ENCODE results near the gene GGA2.
"Not testable (repeated sequence)": the region's sequence is repeated elsewhere in the genome, so short reads cannot be mapped to it uniquely, and the experiment has no call there.

The GGA2 gene

DNA sequence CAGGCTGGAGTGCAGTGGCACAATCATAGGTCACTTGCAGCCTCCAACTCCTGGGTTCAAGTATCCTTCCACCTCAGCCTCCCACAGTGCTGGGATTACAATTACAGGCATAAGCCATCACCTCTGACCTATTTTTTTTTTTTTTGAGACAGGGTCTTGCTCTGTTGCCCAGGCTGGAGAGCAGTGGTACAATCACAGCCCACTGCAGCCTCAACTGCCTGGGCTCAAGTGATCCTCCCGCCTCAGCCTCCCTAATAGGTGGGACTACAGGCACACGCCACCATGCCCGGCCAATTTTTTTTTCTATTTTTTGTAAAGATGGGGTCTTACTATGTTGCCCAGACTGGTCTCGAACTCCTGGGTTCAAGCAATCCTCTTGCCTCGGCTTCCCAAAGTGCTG, 5.6 kb upstream of the GGA2 start:
- Mint-ChIP-seq H3K9me3 (no peaks in the 10 kb centered on the region), H3K36me3 (peaks cover 19% of the 10 kb centered on the region), H3K4me3 (no peak overlapping the region), H3K4me1 (peaks cover 28% of the 10 kb centered on the region), H3K27ac (peak overlapping the region; percentile 49)
- no peak for DNase-seq (ENCODE audit: low spot score in 2 of 2)
- no peak for ATAC-seq

DNA sequence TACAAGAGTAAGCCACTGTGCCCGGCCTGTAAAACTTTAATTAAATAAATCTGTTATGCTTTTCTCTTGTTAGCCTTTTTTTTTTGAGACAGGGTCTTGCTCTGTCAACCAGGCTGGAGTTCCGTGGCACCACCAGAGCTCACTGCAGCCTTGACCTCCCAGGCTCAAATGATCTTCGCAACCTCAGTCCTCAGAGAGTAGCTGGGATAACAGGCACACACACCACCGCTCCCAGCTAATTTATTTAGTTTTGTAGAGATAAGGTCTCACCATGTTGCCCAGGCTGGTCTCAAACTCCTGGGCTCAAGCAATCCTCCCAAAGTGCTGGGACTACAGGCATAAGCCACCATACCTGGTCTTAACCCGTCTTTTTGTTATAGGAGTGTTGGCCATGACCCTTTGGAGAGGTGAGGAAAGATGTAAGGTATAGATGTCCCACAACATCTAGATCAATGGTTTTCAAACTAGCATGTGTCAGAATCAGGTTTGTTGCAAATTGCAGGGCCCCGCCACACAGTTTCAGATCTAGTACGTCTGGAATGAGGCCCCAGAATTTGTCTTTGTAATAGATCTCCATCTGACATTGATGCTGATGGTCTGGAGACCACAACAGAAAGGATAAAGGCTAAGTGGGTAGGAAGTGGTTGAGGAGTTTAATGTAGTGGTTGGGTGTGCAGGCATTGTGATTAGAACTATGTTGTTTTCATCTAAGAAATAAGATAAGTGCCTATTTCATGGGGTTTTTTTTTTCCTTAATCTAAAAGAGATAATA, 4.3 kb upstream of the GGA2 start:
- Mint-ChIP-seq H3K4me3 (no peak overlapping the region), H3K36me3 (peaks cover 23% of the 10 kb centered on the region), H3K9me3 (no peaks in the 10 kb centered on the region), H3K4me1 (peaks cover 34% of the 10 kb centered on the region), H3K27ac (no peak overlapping the region)
- DNase-seq (ENCODE audit: low spot score in 2 of 2) = no peak
- ATAC-seq = peak; percentile 66

DNA sequence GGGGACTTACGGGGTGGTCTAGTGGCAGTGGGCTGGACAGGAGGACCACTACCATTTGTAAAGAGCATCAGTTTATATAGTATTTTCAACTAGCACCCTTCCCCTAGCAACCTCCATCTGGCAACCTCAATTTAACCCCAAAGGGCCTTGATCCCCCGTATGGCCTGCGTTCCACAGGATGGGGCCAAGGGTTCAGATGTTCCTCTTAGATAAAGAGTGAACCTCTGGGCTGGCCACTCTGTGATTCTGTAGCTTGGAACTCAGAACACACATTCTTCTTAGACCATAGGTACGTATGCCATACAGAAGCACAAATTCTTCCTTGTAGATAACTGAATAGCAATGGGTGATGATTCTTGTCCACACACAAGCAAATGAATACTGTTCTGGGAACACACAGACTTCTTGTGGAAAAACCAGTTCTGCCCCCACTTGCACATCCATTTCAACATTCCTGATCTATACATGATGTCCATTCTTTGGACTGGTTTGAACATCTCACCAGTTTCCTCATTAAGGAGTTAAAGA, 1.9 kb upstream of the GGA2 start:
- Mint-ChIP-seq H3K36me3 (peaks cover 35% of the 10 kb centered on the region), H3K4me1 (peaks cover 45% of the 10 kb centered on the region), H3K4me3 (no peak overlapping the region), H3K27ac (no peak overlapping the region), H3K9me3 (peaks cover 4% of the 10 kb centered on the region)
- ATAC-seq (no peak), DNase-seq (ENCODE audit: low spot score in 2 of 2) (no peak)

DNA sequence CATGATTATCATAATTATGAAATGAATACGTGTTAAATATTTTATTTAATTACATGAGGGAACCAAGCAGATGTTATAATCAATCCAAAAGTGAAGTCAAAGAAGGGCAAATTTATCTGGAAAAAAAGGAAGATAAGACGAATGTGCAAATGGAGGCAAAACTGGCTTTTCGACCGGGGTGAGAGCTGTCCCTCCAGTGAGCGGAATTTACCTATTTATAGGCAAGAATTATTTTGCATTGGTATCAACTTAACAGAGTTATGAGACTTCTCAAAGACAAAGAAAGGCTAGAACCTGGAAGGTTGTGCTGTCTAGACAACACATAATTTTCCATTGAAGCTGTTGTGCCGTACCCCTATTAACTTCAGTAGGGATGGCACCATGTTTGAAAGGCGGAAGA, 1.4 kb upstream of the GGA2 start:
- no peak for ATAC-seq
- Mint-ChIP-seq H3K4me1 (peaks cover 50% of the 10 kb centered on the region), H3K4me3 (peak overlapping the region; percentile 95), H3K36me3 (peaks cover 40% of the 10 kb centered on the region), H3K9me3 (peaks cover 4% of the 10 kb centered on the region), H3K27ac (no peak overlapping the region)
- DNase-seq (ENCODE audit: low spot score in 2 of 2) = no peak

DNA sequence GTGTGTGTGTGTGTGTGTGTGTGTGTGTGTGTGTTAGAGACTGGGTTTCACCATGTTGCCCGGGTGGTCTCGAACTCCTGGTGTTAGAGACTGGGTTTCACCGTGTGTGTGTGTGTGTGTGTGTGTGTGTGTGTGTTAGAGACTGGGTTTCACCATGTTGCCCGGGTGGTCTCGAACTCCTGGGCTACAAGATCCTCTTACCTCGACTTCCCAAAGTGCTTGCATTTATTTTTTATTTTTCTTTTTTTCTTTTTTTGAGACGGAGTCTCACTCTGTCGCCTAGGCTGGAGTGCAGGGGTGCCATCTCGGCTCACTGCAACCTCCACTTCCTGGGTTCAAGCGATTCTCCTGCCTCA, 599 bp upstream of the GGA2 start:
- not testable (repeated sequence) for H3K9me3 Mint-ChIP-seq; ATAC-seq; DNase-seq (ENCODE audit: low spot score in 2 of 2)
- H3K27ac Mint-ChIP-seq = peak overlapping the region; percentile 87
- peak overlapping the region; percentile 95 for H3K4me3 Mint-ChIP-seq
- peaks cover 52% of the 10 kb centered on the region for H3K4me1 Mint-ChIP-seq
- H3K36me3 Mint-ChIP-seq = peaks cover 36% of the 10 kb centered on the region

DNA sequence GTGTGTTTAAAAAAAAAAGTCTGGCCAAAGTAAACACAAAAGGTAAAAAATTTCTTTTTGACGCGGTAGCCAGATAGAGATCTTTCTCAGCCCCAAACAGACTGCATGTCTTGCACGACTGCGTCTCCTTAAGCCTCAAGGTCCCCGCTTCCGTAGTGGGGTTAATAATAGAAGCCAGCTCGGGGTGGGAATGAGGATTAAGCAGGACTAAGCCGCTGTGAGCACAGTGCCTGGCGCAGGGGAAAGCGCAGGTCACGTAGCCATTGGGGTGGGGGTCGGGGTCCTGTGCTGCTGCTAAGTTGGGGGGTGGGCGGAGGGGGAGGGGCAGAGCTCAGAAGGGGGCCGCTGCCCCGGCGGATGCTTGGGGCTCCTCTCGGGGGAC, 521 bp downstream of the GGA2 start:
- H3K9me3 Mint-ChIP-seq = peaks cover 4% of the 10 kb centered on the region
- peak overlapping the region; percentile 87 for H3K27ac Mint-ChIP-seq
- H3K36me3 Mint-ChIP-seq = peaks cover 35% of the 10 kb centered on the region
- DNase-seq (ENCODE audit: low spot score in 2 of 2) = peak; percentile 9 to 57
- H3K4me1 Mint-ChIP-seq = peaks cover 52% of the 10 kb centered on the region
- ATAC-seq = peak; percentile 33
- peak overlapping the region; percentile 95 for H3K4me3 Mint-ChIP-seq

DNA sequence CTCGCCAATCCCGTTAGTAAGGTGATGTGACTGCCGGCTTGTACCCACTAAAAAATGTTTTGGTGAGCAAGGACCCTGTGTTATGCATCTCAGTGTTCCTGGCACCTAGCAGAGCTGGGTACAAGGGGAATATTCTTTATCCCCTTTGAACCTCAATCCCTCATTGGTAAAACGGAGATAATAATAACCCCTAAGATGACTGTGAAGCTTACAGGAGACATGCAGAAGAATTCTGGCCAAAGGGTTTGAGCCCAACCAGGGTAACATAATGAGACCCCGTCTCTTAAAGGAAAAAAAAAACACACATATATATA, 896 bp downstream of the GGA2 start:
- DNase-seq (ENCODE audit: low spot score in 2 of 2) (no peak), ATAC-seq (no peak)
- H3K27ac Mint-ChIP-seq = peak overlapping the region; percentile 87
- H3K4me1 Mint-ChIP-seq = peaks cover 52% of the 10 kb centered on the region
- peak overlapping the region; percentile 95 for H3K4me3 Mint-ChIP-seq
- peaks cover 39% of the 10 kb centered on the region for H3K36me3 Mint-ChIP-seq
- H3K9me3 Mint-ChIP-seq = peaks cover 4% of the 10 kb centered on the region

DNA sequence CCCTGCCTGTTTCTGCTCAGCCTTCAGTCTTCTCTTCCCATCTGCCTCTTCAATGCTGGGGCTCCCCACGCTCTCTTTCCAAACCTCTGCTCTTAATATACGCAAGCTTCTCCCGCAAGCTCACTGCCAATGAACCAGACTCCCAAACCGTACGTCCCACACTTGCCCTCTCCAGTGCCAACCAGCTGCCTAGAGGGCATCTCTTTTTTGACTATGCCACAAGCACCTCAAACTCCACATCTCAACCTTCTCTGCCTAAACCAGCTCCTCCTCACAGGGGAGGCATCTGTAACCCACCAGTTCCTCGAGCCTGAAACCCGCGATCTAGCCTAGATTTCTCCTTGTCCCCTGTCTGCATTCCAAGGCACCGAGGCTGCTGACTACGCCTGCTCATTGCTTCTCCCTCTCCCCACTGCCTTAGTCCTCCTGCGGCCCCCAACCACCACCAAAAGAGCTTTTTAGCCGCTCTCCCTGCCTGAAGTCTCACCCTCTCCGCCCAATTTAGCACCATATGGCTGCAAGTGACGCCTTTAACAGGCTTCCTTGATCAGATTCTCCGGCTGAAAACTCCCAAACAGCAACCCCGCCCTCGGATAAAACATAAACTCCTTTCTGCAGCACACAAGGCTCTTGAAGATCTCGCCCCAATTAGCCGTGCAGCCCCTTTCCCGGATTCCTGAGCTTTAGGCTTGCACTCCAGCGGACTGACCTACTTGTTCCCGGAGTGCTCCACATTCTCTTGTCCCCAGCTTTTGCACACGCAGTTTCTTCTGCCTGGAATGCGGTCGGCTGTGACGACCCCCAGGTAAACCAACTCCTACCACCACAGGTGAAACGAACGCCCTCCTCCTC, 1.5 kb downstream of the GGA2 start:
- peaks cover 45% of the 10 kb centered on the region for H3K36me3 Mint-ChIP-seq
- DNase-seq (ENCODE audit: low spot score in 2 of 2) (no peak), ATAC-seq (no peak)
- H3K27ac Mint-ChIP-seq = peak overlapping the region; percentile 87
- H3K9me3 Mint-ChIP-seq = peaks cover 4% of the 10 kb centered on the region
- H3K4me1 Mint-ChIP-seq = peaks cover 56% of the 10 kb centered on the region
- peak overlapping the region; percentile 95 for H3K4me3 Mint-ChIP-seq

DNA sequence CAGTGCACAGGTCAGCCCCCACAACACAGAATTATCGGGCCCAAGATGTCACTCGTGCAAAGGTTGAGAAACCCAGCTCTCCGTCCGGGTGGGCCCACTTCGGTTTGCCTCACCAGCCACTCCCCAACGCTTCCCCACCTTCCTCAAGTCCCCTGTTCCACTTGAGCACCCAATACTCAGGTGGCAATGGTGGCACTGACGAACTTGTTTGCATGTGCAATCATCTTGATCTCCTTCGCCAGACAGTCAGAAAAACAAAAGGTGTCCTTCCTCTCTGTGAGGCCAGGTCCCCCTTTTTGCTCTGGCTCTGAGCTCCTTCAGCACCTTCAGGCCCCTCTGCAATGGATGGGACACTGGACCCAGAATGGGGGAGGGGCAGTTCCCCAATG, 3.7 kb downstream of the GGA2 start:
- DNase-seq (ENCODE audit: low spot score in 2 of 2) = no peak
- H3K27ac Mint-ChIP-seq = no peak overlapping the region
- H3K36me3 Mint-ChIP-seq = peaks cover 56% of the 10 kb centered on the region
- ATAC-seq = no peak
- peak overlapping the region; percentile 7 for H3K4me3 Mint-ChIP-seq
- H3K4me1 Mint-ChIP-seq = peaks cover 72% of the 10 kb centered on the region
- H3K9me3 Mint-ChIP-seq = peaks cover 4% of the 10 kb centered on the region

DNA sequence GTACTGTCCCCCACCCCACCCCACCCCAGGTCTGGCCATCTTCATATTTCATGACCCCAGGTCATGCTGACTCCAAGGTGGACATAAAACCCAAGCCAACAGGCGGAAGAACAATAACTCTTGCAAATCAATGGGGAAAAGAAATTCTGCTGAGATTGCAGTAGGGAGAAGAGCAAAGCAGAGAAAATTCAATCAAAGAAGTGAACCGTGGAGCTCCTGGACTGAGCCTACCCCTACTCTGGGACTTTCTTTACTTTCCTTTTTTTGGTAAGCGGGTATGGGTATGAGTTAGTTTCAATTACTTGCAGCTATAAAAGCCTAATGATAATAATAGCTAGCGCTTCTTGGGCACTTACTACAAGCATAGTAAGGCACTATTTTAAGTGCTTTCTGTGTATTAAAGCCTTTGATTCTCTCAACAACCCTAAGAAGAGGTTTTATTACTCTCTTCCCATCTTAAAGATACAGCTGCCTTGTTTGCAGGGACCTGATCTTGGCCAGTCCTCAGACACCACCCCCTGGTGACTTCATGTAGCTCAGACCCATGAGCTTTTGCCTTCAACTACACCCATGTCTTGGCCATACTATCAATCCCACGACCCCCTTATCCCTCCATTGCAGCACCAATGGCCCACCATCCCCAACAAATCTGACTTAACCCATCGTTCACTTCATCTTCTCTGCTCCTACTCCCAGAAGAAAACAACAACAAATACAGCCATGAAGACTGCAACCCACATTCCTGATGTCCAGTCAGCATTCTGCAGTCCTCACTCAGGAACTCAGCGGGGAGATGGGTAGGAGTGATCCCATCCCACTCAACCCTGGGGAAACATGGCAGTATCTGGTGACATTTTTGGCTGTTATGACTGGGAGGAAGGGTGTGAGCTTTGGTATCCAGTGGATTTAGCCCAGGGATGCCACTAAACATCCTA, 4.4 kb downstream of the GGA2 start:
- Mint-ChIP-seq H3K4me1 (peaks cover 76% of the 10 kb centered on the region), H3K36me3 (peaks cover 59% of the 10 kb centered on the region), H3K4me3 (peak overlapping the region; percentile 7), H3K27ac (no peak overlapping the region), H3K9me3 (peaks cover 4% of the 10 kb centered on the region)
- DNase-seq (ENCODE audit: low spot score in 2 of 2) (no peak), ATAC-seq (no peak)

DNA sequence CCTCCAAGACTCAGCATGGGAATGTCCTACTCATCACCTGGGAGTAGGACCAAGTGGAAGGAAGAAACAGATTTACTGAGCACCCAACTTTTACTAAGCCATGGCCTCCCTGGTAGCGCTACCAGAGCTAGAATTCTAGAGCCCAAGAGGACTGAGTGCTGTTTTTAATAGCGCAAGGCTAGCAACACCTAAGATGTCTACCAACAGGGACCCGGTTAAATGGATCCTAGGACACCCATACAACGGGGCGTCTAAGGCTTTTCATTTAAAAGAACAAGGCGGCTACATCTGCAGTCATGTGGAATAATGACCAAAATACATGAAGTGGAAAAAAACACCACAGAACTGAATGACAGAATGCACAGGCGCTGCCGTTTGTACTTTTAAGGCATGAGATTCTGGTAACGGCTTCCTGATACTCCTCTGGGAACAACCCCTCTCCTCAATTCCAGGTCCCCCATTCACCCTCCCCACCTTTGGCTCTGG, 5.1 kb downstream of the GGA2 start:
- ATAC-seq (peak; percentile 0), DNase-seq (ENCODE audit: low spot score in 2 of 2) (no peak)
- H3K27ac Mint-ChIP-seq = peak overlapping the region; percentile 75
- peaks cover 4% of the 10 kb centered on the region for H3K9me3 Mint-ChIP-seq
- peaks cover 63% of the 10 kb centered on the region for H3K36me3 Mint-ChIP-seq
- H3K4me3 Mint-ChIP-seq = peak overlapping the region; percentile 62
- peaks cover 77% of the 10 kb centered on the region for H3K4me1 Mint-ChIP-seq

DNA sequence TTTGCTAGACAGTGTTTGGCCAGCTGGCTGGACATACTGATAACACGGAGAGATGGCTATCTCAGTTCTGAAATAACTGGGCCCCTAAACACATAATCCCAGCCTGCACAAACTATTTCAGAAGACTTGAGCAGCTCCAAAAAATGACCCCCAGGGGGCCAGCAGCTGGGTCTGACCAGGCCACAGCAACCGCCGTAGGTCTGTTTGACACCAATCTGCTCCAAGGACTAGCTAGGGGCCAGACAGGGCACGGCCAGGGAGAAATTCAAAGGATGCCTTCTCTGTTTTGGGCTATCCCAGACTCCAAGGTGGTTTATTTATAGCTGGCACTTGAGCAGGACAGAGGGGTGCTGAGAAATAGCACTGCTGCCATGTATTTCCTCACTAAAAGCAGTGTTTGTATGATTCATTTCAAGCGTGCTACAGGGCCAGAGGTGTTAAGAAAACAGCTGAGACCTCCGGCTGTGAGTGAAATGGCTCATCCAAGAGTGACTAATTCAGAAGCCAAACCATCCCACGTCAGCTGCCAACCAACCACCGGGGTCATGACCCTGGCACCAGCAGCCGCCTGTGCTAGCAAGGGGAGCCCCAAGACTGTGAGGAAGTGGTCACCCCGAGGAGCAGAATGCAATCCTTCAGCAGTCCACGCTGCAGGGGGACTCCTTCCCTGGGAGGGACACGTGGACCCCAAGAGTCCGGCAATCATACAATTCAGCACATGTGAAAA, 5.7 kb downstream of the GGA2 start:
- Mint-ChIP-seq H3K9me3 (peaks cover 4% of the 10 kb centered on the region), H3K4me1 (peaks cover 83% of the 10 kb centered on the region), H3K36me3 (peaks cover 62% of the 10 kb centered on the region), H3K4me3 (peak overlapping the region; percentile 62), H3K27ac (peak overlapping the region; percentile 75)
- DNase-seq (ENCODE audit: low spot score in 2 of 2) = peak; percentile 66 to 88
- peak; percentile 97 for ATAC-seq

DNA sequence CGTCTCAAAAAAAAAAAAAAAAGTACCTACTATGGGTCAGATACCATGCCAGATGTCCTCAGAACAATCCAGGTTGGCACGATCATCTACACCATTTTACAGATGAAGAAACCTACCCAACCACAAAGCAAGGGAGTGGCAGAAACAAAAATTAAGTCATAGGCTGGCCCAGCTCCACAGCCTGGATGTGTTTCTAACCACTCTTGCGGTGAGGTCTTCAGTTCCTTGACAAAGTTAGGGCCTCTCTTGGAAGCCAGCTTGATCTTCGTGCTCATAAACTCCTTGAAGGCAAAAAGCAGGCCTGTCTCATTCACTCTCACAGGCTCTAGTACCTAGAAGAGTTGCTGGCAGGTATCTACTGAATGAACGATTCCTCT, 6.2 kb downstream of the GGA2 start:
- peak; percentile 64 for ATAC-seq
- H3K36me3 Mint-ChIP-seq = peaks cover 57% of the 10 kb centered on the region
- peak in 1 of 2 donors; percentile 62 for DNase-seq (ENCODE audit: low spot score in 2 of 2)
- H3K4me1 Mint-ChIP-seq = peaks cover 78% of the 10 kb centered on the region
- H3K27ac Mint-ChIP-seq = peak overlapping the region; percentile 75
- H3K4me3 Mint-ChIP-seq = peak overlapping the region; percentile 62
- H3K9me3 Mint-ChIP-seq = peaks cover 4% of the 10 kb centered on the region

DNA sequence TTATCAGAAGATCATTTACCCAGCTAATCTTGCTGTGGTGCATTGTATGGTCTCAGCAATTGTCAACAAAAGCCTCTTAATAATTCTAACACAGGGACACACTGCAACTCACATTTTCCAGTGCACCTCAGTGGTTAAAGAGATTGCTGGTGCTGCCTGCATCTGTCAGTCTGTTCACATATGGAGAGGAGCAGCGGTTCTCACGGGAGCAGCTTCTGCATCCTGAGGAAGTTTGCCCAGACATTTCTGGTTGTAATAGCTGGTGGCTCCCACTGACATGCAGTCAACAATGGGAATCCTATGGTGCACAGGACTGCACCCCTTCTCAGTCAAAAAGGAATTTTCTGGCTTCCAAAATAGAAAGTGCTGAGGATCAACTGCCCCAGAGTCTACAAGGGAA, 7.8 kb downstream of the GGA2 start:
- no peak for ATAC-seq
- no peaks in the 10 kb centered on the region for H3K9me3 Mint-ChIP-seq
- peaks cover 77% of the 10 kb centered on the region for H3K4me1 Mint-ChIP-seq
- H3K27ac Mint-ChIP-seq = no peak overlapping the region
- DNase-seq (ENCODE audit: low spot score in 2 of 2) = no peak
- H3K4me3 Mint-ChIP-seq = no peak overlapping the region
- peaks cover 54% of the 10 kb centered on the region for H3K36me3 Mint-ChIP-seq
